ENCODE results near the gene BRINP2. TPM values are rescaled to one million over a fixed set of nuclear protein-coding genes. Genes with fewer than 3 reads are reported as not detected.
A peak's percentile ranks its signal among the peaks of the same experiment; 100 is the strongest.

BRINP2 gene
- polyA plus RNA-seq, 1 donor (not counting 4 experiments of a cell fraction or from before 2014, with no cell fraction given): not detected

GRCh38 chr1:177223359-177223758, 52.6 kb downstream of the BRINP2 start:
- H3K27ac ChIP-seq (ENCODE audit: control insufficient read depth, insufficient read depth, low read length): no peak overlapping the region
- H3K9me1 ChIP-seq (ENCODE audit: control insufficient read depth, extremely low read depth, insufficient read depth, low read length): no peaks in the 10 kb centered on the region
- no peak overlapping the region for H3K9ac ChIP-seq (ENCODE audit: control insufficient read depth, extremely low read depth, insufficient read depth, low read length)
- FAIRE-seq (no peak), DNase-seq (ENCODE audit: low read depth, low spot score) (no peak)
- TF ChIP-seq EZH2 (IDR thresholded peaks at IDR 0.05; ENCODE audit: low read length): no peak
- TF ChIP-seq CTCF (optimal IDR thresholded peaks at IDR 0.05 in 1 of 3, IDR thresholded peaks at IDR 0.05 in 1 of 3, conservative IDR thresholded peaks at IDR 0.05 in 1 of 3; ENCODE audit: extremely low read depth in 1 of 3, insufficient read depth in 2 of 3, low read length in 3 of 3): no peak
- H3K9me3 ChIP-seq (ENCODE audit: control insufficient read depth, low read depth, low read length): no peaks in the 10 kb centered on the region
- no peaks in the 10 kb centered on the region for H3K27me3 ChIP-seq (ENCODE audit: control insufficient read depth, extremely low read depth, insufficient read depth, low read length)
- no peak overlapping the region for H3K4me2 ChIP-seq (ENCODE audit: control insufficient read depth, extremely low read depth, insufficient read depth, low read depth, low read length)
- H3K79me2 ChIP-seq (ENCODE audit: control insufficient read depth, insufficient read depth, low read length): no peaks in the 10 kb centered on the region
- dilution Hi-C loops (cut with MboI; ENCODE audit: extremely low pct_ligation_motif_present, low sequenced_read_pairs): no loop called here
- no peaks in the 10 kb centered on the region for H3K36me3 ChIP-seq (ENCODE audit: control insufficient read depth in 2 of 2, extremely low read depth in 1 of 2, insufficient read depth in 2 of 2, low read length in 2 of 2)
- peaks cover 7% of the 10 kb centered on the region for H3K4me1 ChIP-seq (ENCODE audit: control insufficient read depth, extremely low read depth, insufficient read depth, low read length)
- no peaks in the 10 kb centered on the region for H4K20me1 ChIP-seq (ENCODE audit: control insufficient read depth, extremely low read depth, insufficient read depth, low read length)
- no peak overlapping the region for H3K4me3 ChIP-seq (ENCODE audit: control insufficient read depth in 2 of 3, extremely low read depth in 1 of 3, insufficient read depth in 2 of 3, low read depth in 1 of 3, low read length in 3 of 3)
- no peak overlapping the region for H2AFZ ChIP-seq (ENCODE audit: control insufficient read depth, low read length)

GRCh38 chr1:177227978-177228692, 57.4 kb downstream of the BRINP2 start:
- no peak overlapping the region for H3K9ac ChIP-seq (ENCODE audit: control insufficient read depth, extremely low read depth, insufficient read depth, low read length)
- FAIRE-seq (peak; percentile 32), DNase-seq (ENCODE audit: low read depth, low spot score) (no peak)
- no peaks in the 10 kb centered on the region for H4K20me1 ChIP-seq (ENCODE audit: control insufficient read depth, extremely low read depth, insufficient read depth, low read length)
- H3K79me2 ChIP-seq (ENCODE audit: control insufficient read depth, insufficient read depth, low read length): no peaks in the 10 kb centered on the region
- H3K36me3 ChIP-seq (ENCODE audit: control insufficient read depth in 2 of 2, extremely low read depth in 1 of 2, insufficient read depth in 2 of 2, low read length in 2 of 2): no peaks in the 10 kb centered on the region
- H3K27ac ChIP-seq (ENCODE audit: control insufficient read depth, insufficient read depth, low read length): no peak overlapping the region
- H3K4me1 ChIP-seq (ENCODE audit: control insufficient read depth, extremely low read depth, insufficient read depth, low read length): peaks cover 11% of the 10 kb centered on the region
- H3K9me3 ChIP-seq (ENCODE audit: control insufficient read depth, low read depth, low read length): no peaks in the 10 kb centered on the region
- dilution Hi-C loops (cut with MboI; ENCODE audit: extremely low pct_ligation_motif_present, low sequenced_read_pairs): no loop called here
- TF ChIP-seq EZH2 (IDR thresholded peaks at IDR 0.05; ENCODE audit: low read length) (no peak), CTCF (optimal IDR thresholded peaks at IDR 0.05 in 1 of 3, IDR thresholded peaks at IDR 0.05 in 1 of 3, conservative IDR thresholded peaks at IDR 0.05 in 1 of 3; ENCODE audit: extremely low read depth in 1 of 3, insufficient read depth in 2 of 3, low read length in 3 of 3) (no peak)
- no peaks in the 10 kb centered on the region for H3K9me1 ChIP-seq (ENCODE audit: control insufficient read depth, extremely low read depth, insufficient read depth, low read length)
- no peak overlapping the region for H3K4me3 ChIP-seq (ENCODE audit: control insufficient read depth in 2 of 3, extremely low read depth in 1 of 3, insufficient read depth in 2 of 3, low read depth in 1 of 3, low read length in 3 of 3)
- H3K27me3 ChIP-seq (ENCODE audit: control insufficient read depth, extremely low read depth, insufficient read depth, low read length): no peaks in the 10 kb centered on the region
- no peak overlapping the region for H3K4me2 ChIP-seq (ENCODE audit: control insufficient read depth, extremely low read depth, insufficient read depth, low read depth, low read length)
- H2AFZ ChIP-seq (ENCODE audit: control insufficient read depth, low read length): no peak overlapping the region

All from keratinocyte (primary cell).